Hepatocyte (in vitro differentiated cells): ENCODE data around the gene ZCCHC9.
A peak's percentile ranks its signal among the peaks of the same experiment; 100 is the strongest.

Experiments
- CTCF ChIP-seq: fragments of 200-600 bp; sonication (generic); IDR thresholded peaks from 2 replicates; pipeline ENCODE4 v1.5.1; 2016; ENCODE audit warnings: antibody characterized with exemption, mild to moderate bottlenecking; ENCODE audit not compliant: poor library complexity
- EZH2phosphoT487 ChIP-seq: fragments of 200-600 bp; sonication (generic); IDR thresholded peaks from one replicate; pipeline ENCODE4 v1.6.1; 2018; ENCODE audit warnings: antibody characterized with exemption, mild to moderate bottlenecking, low read depth, moderate library complexity; ENCODE audit not compliant: unreplicated experiment, severe bottlenecking

- TF ChIP-seq CTCF, result peak; percentile 14
- no peak for TF ChIP-seq EZH2phosphoT487
Observed at GRCh38 chr5:81301271-81302015, at the start of gene ZCCHC9.
